H1 (cell line): Measurements from ENCODE around the gene SLC8B1. TPM values are rescaled to one million over a fixed set of nuclear protein-coding genes. Genes with fewer than 3 reads are reported as not detected.

ENCODE experiments used
- CTCF ChIA-PET: fragments of 300-600 bp; sonication (Branson Sonifier 250); formaldehyde crosslinking; loops from one replicate; lab custom pipeline; 2021; ENCODE audit not compliant: partially characterized antibody; lab: Charles Lee
- POLR2A ChIA-PET: fragments of 300-600 bp; sonication (Branson Sonifier 250); formaldehyde crosslinking; loops from one replicate; lab custom pipeline; 2021; ENCODE audit warnings: inconsistent platforms; ENCODE audit not compliant: partially characterized antibody; lab: Charles Lee
- DNase-seq, 2 experiments: peaks; one replicate each; pipeline versions ENCODE4 v3.0.0 to v3.0.0-alpha.2; 2010 to 2022; ENCODE audit warnings: low spot score in 2 of 2, low read depth in 1 of 2, mixed read lengths in 1 of 2
- FAIRE-seq: peaks from 2 replicates; lab custom pipeline; 2011; peaks lifted over from hg19 to GRCh38; lab: Jason Lieb, UNC
- H2AFZ ChIP-seq: 2 replicates; pipeline ENCODE4 v1.8.1; 2012; ENCODE audit warnings: low read length, inconsistent platforms
- H2AK5ac ChIP-seq: 2 replicates; pipeline ENCODE4 v1.6.1; 2013; ENCODE audit warnings: low read depth, low read length
- H2BK120ac ChIP-seq: replicated peaks from 2 replicates; pipeline ENCODE3; 2013; ENCODE audit warnings: low read depth, low read length, inconsistent platforms
- H2BK12ac ChIP-seq: 2 replicates; pipeline ENCODE4 v1.6.1; 2013; ENCODE audit warnings: low read depth, low read length
- H2BK15ac ChIP-seq: 2 replicates; pipeline ENCODE4 v1.6.1; 2013; ENCODE audit warnings: low read length
- H2BK20ac ChIP-seq: 2 replicates; pipeline ENCODE4 v1.6.1; 2013; ENCODE audit warnings: low read length
- H2BK5ac ChIP-seq: 2 replicates; pipeline ENCODE4 v1.6.1; 2013; ENCODE audit warnings: low read depth, low read length
- H3K14ac ChIP-seq: 2 replicates; pipeline ENCODE4 v1.6.1; 2013; ENCODE audit warnings: inconsistent platforms; ENCODE audit not compliant: insufficient read length
- H3K18ac ChIP-seq: 2 replicates; pipeline ENCODE4 v1.6.1; 2013; ENCODE audit warnings: low read length; ENCODE audit errors: extremely low read depth
- H3K23ac ChIP-seq: 2 replicates; pipeline ENCODE4 v1.6.1; 2013; ENCODE audit warnings: inconsistent platforms; ENCODE audit not compliant: insufficient read length
- H3K23me2 ChIP-seq: 2 replicates; pipeline ENCODE4 v1.6.1; 2013; ENCODE audit warnings: low read depth, low read length
- H3K27ac ChIP-seq: 2 replicates; pipeline ENCODE4 v1.6.1; 2011; ENCODE audit warnings: low read depth, low read length, inconsistent platforms
- H3K27me3 ChIP-seq, 4 experiments: replicated peaks in 1 of 4; 1 replicate in 1 of 4; 2 replicates in 3 of 4; pipeline versions ENCODE4 v1.6.1 to v1.8.1; 2011 to 2013; ENCODE audit warnings: low read length in 3 of 4, mild to moderate bottlenecking in 3 of 4, inconsistent platforms in 2 of 4, mixed read lengths in 2 of 4, moderate library complexity in 1 of 4; ENCODE audit not compliant: control insufficient read depth in 3 of 4, insufficient read depth in 3 of 4; ENCODE audit errors: extremely low read depth in 1 of 4
- H3K36me3 ChIP-seq, 4 experiments: 2 replicates each; pipeline versions ENCODE4 v1.6.1 to v1.8.1; 2011 to 2013; ENCODE audit warnings: mild to moderate bottlenecking in 4 of 4, low read length in 3 of 4, moderate library complexity in 2 of 4, control low read depth in 1 of 4, inconsistent platforms in 1 of 4; ENCODE audit not compliant: insufficient read depth in 4 of 4, control insufficient read depth in 2 of 4
- H3K4ac ChIP-seq: replicated peaks from 2 replicates; pipeline ENCODE3; 2013; ENCODE audit warnings: low read length, low read depth, mixed read lengths, inconsistent platforms; ENCODE audit not compliant: insufficient read length
- H3K4me1 ChIP-seq, 4 experiments: replicated peaks in 1 of 4; 1 replicate in 1 of 4; 2 replicates in 3 of 4; pipeline versions ENCODE4 v1.6.1 to v1.8.1; 2011 to 2013; ENCODE audit warnings: low read length in 3 of 4, inconsistent platforms in 2 of 4, mixed read lengths in 1 of 4; ENCODE audit not compliant: insufficient read depth in 4 of 4, control insufficient read depth in 3 of 4
- H3K4me2 ChIP-seq, 2 experiments: 2 replicates each; pipeline versions ENCODE4 v1.6.1 to v1.8.1; 2011 to 2013; ENCODE audit warnings: low read depth in 2 of 2, low read length in 2 of 2, control low read depth in 1 of 2, inconsistent platforms in 1 of 2, mild to moderate bottlenecking in 1 of 2; ENCODE audit not compliant: insufficient read depth in 1 of 2
- H3K4me3 ChIP-seq, 4 experiments: fragments of 200-600, 300-600 bp in 1 of 4; sonication (generic), shearing (Covaris generic), sonication (Bioruptor Twin) in 1 of 4; 2 replicates each; pipeline versions ENCODE4 v1.5.1 to v1.8.1; 2011 to 2016; ENCODE audit warnings: low read length in 4 of 4, low read depth in 3 of 4, control low read depth in 2 of 4, inconsistent platforms in 2 of 4, mild to moderate bottlenecking in 2 of 4, mixed read lengths in 1 of 4, moderate library complexity in 1 of 4; ENCODE audit not compliant: insufficient read depth in 2 of 4; ENCODE audit errors: extremely low read depth in 1 of 4
- H3K56ac ChIP-seq: replicated peaks from 2 replicates; pipeline ENCODE3; 2013; ENCODE audit warnings: low read depth, mild to moderate bottlenecking, mixed read lengths, low read length, inconsistent platforms; ENCODE audit not compliant: insufficient read length
- H3K79me1 ChIP-seq: 2 replicates; pipeline ENCODE4 v1.6.1; 2013; ENCODE audit warnings: low read depth, low read length, control low read depth
- H3K79me2 ChIP-seq, 2 experiments: 2 replicates each; pipeline versions ENCODE4 v1.6.1 to v1.8.1; 2012 to 2013; ENCODE audit warnings: low read length in 2 of 2, mild to moderate bottlenecking in 2 of 2, inconsistent platforms in 1 of 2; ENCODE audit not compliant: insufficient read depth in 2 of 2, control insufficient read depth in 1 of 2
- H3K9ac ChIP-seq, 4 experiments: replicated peaks in 1 of 4; 1 replicate in 1 of 4; 2 replicates in 3 of 4; pipeline versions ENCODE4 v1.6.1 to v1.8.1; 2011 to 2013; ENCODE audit warnings: low read depth in 3 of 4, low read length in 3 of 4, control low read depth in 2 of 4, mild to moderate bottlenecking in 2 of 4, moderate library complexity in 2 of 4, inconsistent platforms in 1 of 4; ENCODE audit errors: extremely low read depth in 1 of 4
- H3K9me3 ChIP-seq, 2 experiments: 2 replicates each; pipeline versions ENCODE4 v1.6.1 to v1.8.1; 2012 to 2013; ENCODE audit warnings: mild to moderate bottlenecking in 2 of 2, moderate library complexity in 2 of 2, control low read depth in 1 of 2, inconsistent platforms in 1 of 2, low read depth in 1 of 2, low read length in 1 of 2, mixed read lengths in 1 of 2; ENCODE audit not compliant: insufficient read depth in 2 of 2
- H4K20me1 ChIP-seq, 2 experiments: replicated peaks in 1 of 2; 2 replicates each; pipeline versions ENCODE3 to v1.8.1; 2011 to 2013; ENCODE audit warnings: inconsistent platforms in 2 of 2, low read length in 2 of 2, mild to moderate bottlenecking in 1 of 2; ENCODE audit not compliant: insufficient read depth in 2 of 2, control insufficient read depth in 1 of 2
- H4K5ac ChIP-seq: 2 replicates; pipeline ENCODE4 v1.6.1; 2013; ENCODE audit warnings: low read length, low read depth, mixed read lengths, inconsistent platforms; ENCODE audit not compliant: insufficient read length
- H4K8ac ChIP-seq: 2 replicates; pipeline ENCODE4 v1.8.0; 2013; ENCODE audit warnings: mild to moderate bottlenecking, moderate library complexity, low read length, inconsistent platforms; ENCODE audit not compliant: insufficient read depth; ENCODE audit errors: extremely low read depth
- H4K91ac ChIP-seq: replicated peaks from 2 replicates; pipeline ENCODE3; 2013; ENCODE audit warnings: low read length, mixed read lengths, inconsistent platforms; ENCODE audit not compliant: insufficient read length
- ATF3 ChIP-seq: IDR thresholded peaks from 2 replicates; pipeline ENCODE4 v1.6.1; 2011; ENCODE audit warnings: low read depth, mild to moderate bottlenecking, low read length; ENCODE audit not compliant: insufficient read depth
- CEBPB ChIP-seq: IDR thresholded peaks from 2 replicates; pipeline ENCODE4 v1.6.1; 2012; ENCODE audit warnings: low read depth, low read length
- CHD1 ChIP-seq: IDR thresholded peaks from 2 replicates; pipeline ENCODE4 v1.6.1; 2012; ENCODE audit warnings: low read depth, low read length, improper control_type of control experiment
- EZH2 ChIP-seq: fragments of 200-600 bp; sonication (generic); IDR thresholded peaks from 2 replicates; pipeline ENCODE4 v1.7.1; 2012; ENCODE audit warnings: low read depth, mild to moderate bottlenecking, moderate library complexity, low read length, inconsistent platforms; ENCODE audit not compliant: severe bottlenecking
- KDM4A ChIP-seq: IDR thresholded peaks from one replicate; pipeline ENCODE4 v1.7.1; 2012; ENCODE audit warnings: low read depth, mild to moderate bottlenecking, moderate library complexity, low read length, inconsistent platforms; ENCODE audit not compliant: severe bottlenecking
- MAX ChIP-seq: IDR thresholded peaks from 2 replicates; pipeline ENCODE4 v1.6.1; 2012; ENCODE audit warnings: inconsistent platforms
- POLR2A ChIP-seq, 2 experiments: IDR thresholded peaks; 1 replicate in 1 of 2; 2 replicates in 1 of 2; pipeline ENCODE4 v1.6.1; 2011; ENCODE audit warnings: low read depth in 2 of 2, low read length in 2 of 2, mild to moderate bottlenecking in 2 of 2; ENCODE audit errors: control extremely low read depth in 1 of 2
- RBBP5 ChIP-seq: IDR thresholded peaks from 2 replicates; pipeline ENCODE4 v1.7.1; 2012; ENCODE audit warnings: low read depth, mild to moderate bottlenecking, inconsistent platforms, low read length, moderate library complexity, borderline replicate concordance
- RFX5 ChIP-seq: IDR thresholded peaks from 2 replicates; pipeline ENCODE4 v1.6.1; 2011; ENCODE audit warnings: low read depth, low read length, improper control_type of control experiment, borderline replicate concordance
- SAP30 ChIP-seq: fragments of 300-600 bp; sonication (generic); IDR thresholded peaks from 2 replicates; pipeline ENCODE4 v1.7.1; 2012; ENCODE audit warnings: low read length, moderate library complexity, mild to moderate bottlenecking, inconsistent platforms; ENCODE audit not compliant: insufficient read depth, insufficient replicate concordance
- SIN3A ChIP-seq, 2 experiments: IDR thresholded peaks in 1 of 2; conservative IDR thresholded peaks in 1 of 2; 2 replicates each; pipeline ENCODE4 v1.6.1; 2011 to 2012; ENCODE audit warnings: low read length in 2 of 2, improper control_type of control experiment in 1 of 2, low read depth in 1 of 2, mild to moderate bottlenecking in 1 of 2
- TAF7 ChIP-seq: optimal IDR thresholded peaks from 2 replicates; pipeline ENCODE3; 2011; ENCODE audit warnings: low read depth, mild to moderate bottlenecking, inconsistent platforms, low read length, moderate library complexity, borderline replicate concordance
- WGBS, 2 experiments: shearing (Covaris generic) in 1 of 2; methylation state at CpG; one replicate each; pipeline versions ENCODE4 v1.1.6 to v1.1.7; 2013 to 2015; ENCODE audit warnings: low lambda C conversion rate in 2 of 2, mixed read lengths in 2 of 2, inconsistent platforms in 1 of 2, low coverage in 1 of 2, missing lambda C conversion rate in 1 of 2; ENCODE audit not compliant: insufficient replicate concordance in 2 of 2, insufficient coverage in 1 of 2, insufficient read length in 1 of 2; ENCODE audit errors: extremely low coverage in 1 of 2, missing lambda C conversion rate in 1 of 2; 5-methylcytosine and 5-hydroxymethylcytosine counted together
- polyA plus RNA-seq, 7 experiments: library from polyadenylated mRNA; depleted of rRNA in 3 of 7; stranded (reverse) in 5 of 7; unstranded in 2 of 7; fragments of >200 nt in 5 of 7; fragments of 200-250 nt in 2 of 7; gene quantifications; 1 replicate in 5 of 7; 2 replicates in 1 of 7; 4 replicates in 1 of 7; pipeline versions ENCODE4 v1.2.1 to v1.2.3, GENCODE V29; 2011 to 2013; ENCODE audit warnings: missing spikeins in 2 of 7, mixed read lengths in 2 of 7
- total RNA-seq: library from RNA; stranded (reverse); fragmentation: NEBNext Ultra II Directional; extraction: Animal tissue kit (Norgen Biotek cat#: 25700); gene quantifications from 2 replicates; pipeline ENCODE4 v1.2.1, GENCODE V29; 2021

Gene SLC8B1
- total and polyA plus RNA-seq, 2 of the 8 experiments (the other 6 are each of a cell fraction or from before 2014, with no cell fraction given): 11.2 to 19.1 TPM

GRCh38 chr12:113296557-113297213 lies 38.2 kb downstream of the SLC8B1 start:
- no peak overlapping the region for H3K18ac ChIP-seq
- POLR2A ChIA-PET: interaction anchor here (1.0 to 4.2 kb wide), 5 partner anchors 8 to 61 kb away, joined by 3 to 20 read pairs (median 3); no protein-coding TSS in a partner anchor
- DNase-seq: no peak
- no peak for TF ChIP-seq TAF7
- TF ChIP-seq CHD1: no peak
- TF ChIP-seq KDM4A: no peak
- no peak for TF ChIP-seq CEBPB
- no peak for TF ChIP-seq RBBP5
- TF ChIP-seq ATF3: no peak
- TF ChIP-seq SIN3A (conservative IDR thresholded peaks at IDR 0.05 in 1 of 2, IDR thresholded peaks at IDR 0.05 in 1 of 2; ENCODE audit: low read depth in 1 of 2, low read length in 2 of 2): no peak
- TF ChIP-seq RFX5: no peak
- no peak for TF ChIP-seq POLR2A (IDR thresholded peaks at IDR 0.05; ENCODE audit: control extremely low read depth in 1 of 2, low read depth in 2 of 2, low read length in 2 of 2)
- TF ChIP-seq SAP30: no peak
- no peak for TF ChIP-seq EZH2
- no peak for TF ChIP-seq MAX

More at GRCh38 chr12:113296557-113297213, 38.2 kb downstream of the SLC8B1 start:
- WGBS, 2 experiments: 95% methylated on average over 23 of the region's 23 CpGs; no CpG with 5 or more reads in 1 of the 2 experiments
- Histone ChIP-seq H2BK12ac (no peak overlapping the region), H3K23me2 (no peaks in the 10 kb centered on the region), H3K9ac (no peak overlapping the region), H2BK5ac (no peak overlapping the region), H3K36me3 (peaks cover 0 to 3% (median 0%) of the 10 kb centered on the region in 4 experiments; a peak in 2 of 8 replicates), H3K4me1 (peaks cover 0 to 9% (median 8%) of the 10 kb centered on the region in 4 experiments; a peak in 5 of 7 replicates), H2BK20ac (no peak overlapping the region), H4K5ac (no peak overlapping the region), H3K79me2 (no peaks in the 10 kb centered on the region), H3K79me1 (no peaks in the 10 kb centered on the region), H3K9me3 (no peaks in the 10 kb centered on the region), H2AK5ac (no peak overlapping the region), H2BK120ac (no peak overlapping the region), H3K27ac (no peak overlapping the region), H3K27me3 (no peaks in the 10 kb centered on the region), H4K8ac (no peak overlapping the region), H4K20me1 (peaks cover 0 to 2% of the 10 kb centered on the region in 2 experiments), H3K4ac (no peak overlapping the region), H3K14ac (no peak overlapping the region), H3K56ac (no peak overlapping the region), H2AFZ (no peak overlapping the region), H3K4me3 (no peak overlapping the region), H3K23ac (no peak overlapping the region), H3K4me2 (no peak overlapping the region), H2BK15ac (no peak overlapping the region), H4K91ac (no peak overlapping the region)
- no peak for FAIRE-seq
- CTCF ChIA-PET: no interaction called here
